ENCODE results near the gene UGT8. TPM values are rescaled to one million over a fixed set of nuclear protein-coding genes. Genes with fewer than 3 reads are reported as not detected.

The UGT8 gene
- total RNA-seq, 1 experiment from 2014 or later, result 15.7 TPM

GRCh38 chr4:114577386-114577785 is 21.2 kb upstream of the UGT8 start:
- no peak overlapping the region for H3K27ac ChIP-seq (ENCODE audit: insufficient read length, low read depth, low read length)
- no peak overlapping the region for H4K8ac ChIP-seq (replicated peaks; ENCODE audit: insufficient read length, low read depth, low read length)
- H3K4me2 ChIP-seq (ENCODE audit: insufficient read depth, insufficient read length, low read length), result no peak overlapping the region
- no peak overlapping the region for H2BK120ac ChIP-seq (ENCODE audit: low read depth, low read length, poor library complexity, severe bottlenecking)
- no peak overlapping the region for H2BK5ac ChIP-seq (ENCODE audit: insufficient read length, low read length)
- no peak for TF ChIP-seq CTCF (conservative IDR thresholded peaks at IDR 0.05)
- peaks cover 74 to 81% of the 10 kb centered on the region in 2 experiments for H3K9me3 Mint-ChIP-seq
- H2AFZ ChIP-seq (ENCODE audit: low read length), result no peak overlapping the region
- no peak overlapping the region for H2BK12ac ChIP-seq (ENCODE audit: insufficient read length, low read depth, low read length)
- H4K5ac ChIP-seq (ENCODE audit: insufficient read length, low read depth, low read length), result no peak overlapping the region
- H2AK5ac ChIP-seq (ENCODE audit: insufficient read length, low read length), result no peak overlapping the region
- no peaks in the 10 kb centered on the region for H3K23me2 ChIP-seq (ENCODE audit: insufficient read length, low read depth, low read length, poor library complexity, severe bottlenecking)
- no peak overlapping the region for H2BK15ac ChIP-seq (ENCODE audit: low read depth, low read length)
- H4K91ac ChIP-seq (ENCODE audit: insufficient read length, low read depth, low read length), result no peak overlapping the region
- no peaks in the 10 kb centered on the region for H4K20me1 ChIP-seq (ENCODE audit: control insufficient read depth, insufficient read depth, insufficient read length)
- no peak overlapping the region for H3K4ac ChIP-seq (ENCODE audit: low read depth, low read length)
- H3K27ac Mint-ChIP-seq, result no peak overlapping the region
- no CpG with 5 or more reads among the region's 2 CpGs for WGBS (ENCODE audit: extremely low coverage, insufficient read length, low lambda C conversion rate)
- no peaks in the 10 kb centered on the region for H3K79me1 ChIP-seq (ENCODE audit: insufficient read depth, low read depth, low read length, poor library complexity, severe bottlenecking)
- peaks cover 6% of the 10 kb centered on the region for H3K27me3 Mint-ChIP-seq (ENCODE audit: low read depth)
- no peaks in the 10 kb centered on the region for H3K79me2 ChIP-seq (ENCODE audit: insufficient read depth, low read length)
- no peaks in the 10 kb centered on the region for H3K27me3 ChIP-seq (ENCODE audit: insufficient read depth, low read length)
- DNase-seq, result no peak
- no peak overlapping the region for H3K9ac ChIP-seq (ENCODE audit: extremely low read depth, insufficient read length, low read length)
- no peaks in the 10 kb centered on the region for H3K4me1 Mint-ChIP-seq
- H3T11ph ChIP-seq (ENCODE audit: low read length), result no peak overlapping the region
- H3K23ac ChIP-seq (ENCODE audit: insufficient read length, low read depth, low read length), result no peak overlapping the region
- H3K9me3 ChIP-seq (ENCODE audit: control insufficient read depth, low read depth, low read length), result peaks cover 27% of the 10 kb centered on the region
- no peaks in the 10 kb centered on the region for H3K4me1 ChIP-seq (ENCODE audit: insufficient read depth, low read length)
- H3K4me3 Mint-ChIP-seq, result no peak overlapping the region
- H3K56ac ChIP-seq (ENCODE audit: insufficient read length, low read depth, low read length), result no peak overlapping the region
- no peak overlapping the region for H2BK20ac ChIP-seq (ENCODE audit: low read depth, low read length, poor library complexity, severe bottlenecking)
- no peak overlapping the region for H3K14ac ChIP-seq (ENCODE audit: insufficient read depth, low read length)
- H3K36me3 Mint-ChIP-seq (ENCODE audit: insufficient read depth in 1 of 3, low read depth in 3 of 3), result peaks cover 54 to 86% (median 56%) of the 10 kb centered on the region in 3 experiments
- H3K18ac ChIP-seq (ENCODE audit: insufficient read length, low read depth, low read length), result no peak overlapping the region

All from H9 (cell line).